A549 (cell line): ENCODE data around the gene HMG20A. TPM values are rescaled to one million over a fixed set of nuclear protein-coding genes. Genes with fewer than 3 reads are reported as not detected.

Experiments used
- ATAC-seq, 2 experiments: fragments of 200-7000 bp in 1 of 2; fragments of >200 bp in 1 of 2; cut with Nextera tagmentation in 1 of 2; cut with Tn5 transposase in 1 of 2; 3 replicates each; pipeline versions ENCODE4 v1.8.0 to v1.9.1; 2018 to 2020; ENCODE audit warnings: mild to moderate bottlenecking in 1 of 2, moderate library complexity in 1 of 2
- CTCF ChIA-PET: fragments of 300-600 bp; sonication (Branson Sonifier 250); formaldehyde crosslinking; extraction: SDS; loops from one replicate; lab custom pipeline; 2021; ENCODE audit warnings: antibody characterized with exemption, inconsistent platforms; lab: Yijun Ruan, JAX
- POLR2A ChIA-PET: fragments of 350-600 bp; formaldehyde crosslinking; extraction: SDS; loops from one replicate; lab custom pipeline; 2021; ENCODE audit warnings: antibody characterized with exemption, inconsistent platforms; lab: Yijun Ruan, JAX
- DNase-seq, 2 experiments: peaks; one replicate each; pipeline versions ENCODE4 v3.0.0 to v3.0.0-alpha.2; 2011 to 2016; ENCODE audit warnings: low read depth in 1 of 2, low spot score in 1 of 2
- FAIRE-seq: peaks from 2 replicates; lab custom pipeline; 2011; peaks lifted over from hg19 to GRCh38; lab: Jason Lieb, UNC
- H3K27ac ChIP-seq, 2 experiments: fragments of >200 bp; sonication (Bioruptor Twin); formaldehyde crosslinking; 3 replicates each; pipeline ENCODE4 v1.5.1; 2016 to 2017
- H3K4me1 ChIP-seq: fragments of >200 bp; sonication (Bioruptor Twin); formaldehyde crosslinking; 3 replicates; pipeline ENCODE4 v1.6.1; 2016
- H3K4me2 ChIP-seq: fragments of >200 bp; sonication (Bioruptor Twin); formaldehyde crosslinking; 3 replicates; pipeline ENCODE4 v1.6.1; 2016
- H3K4me3 ChIP-seq: fragments of >200 bp; sonication (Bioruptor Twin); formaldehyde crosslinking; 3 replicates; pipeline ENCODE4 v1.5.1; 2016
- H3K9me3 ChIP-seq: fragments of >200 bp; sonication (Bioruptor Twin); formaldehyde crosslinking; 3 replicates; pipeline ENCODE4 v1.6.1; 2016
- BCL3 ChIP-seq: fragments of >200 bp; sonication (Bioruptor Twin); formaldehyde crosslinking; IDR thresholded peaks from 3 replicates; pipeline ENCODE4 v1.6.1; 2016
- CBX2 ChIP-seq: fragments of 200-600 bp; sonication (generic); IDR thresholded peaks from 2 replicates; pipeline ENCODE4 v1.6.1; 2016; ENCODE audit warnings: low read depth, mild to moderate bottlenecking, borderline replicate concordance
- CEBPB ChIP-seq, 2 experiments: fragments of >200 bp in 1 of 2; sonication (Bioruptor Twin) in 1 of 2; formaldehyde crosslinking in 1 of 2; IDR thresholded peaks; 2 replicates each; pipeline ENCODE4 v1.6.1; 2012 to 2016
- CHD2 ChIP-seq: fragments of 150-350 bp; IDR thresholded peaks from 2 replicates; pipeline ENCODE4 v1.6.1; 2014; ENCODE audit warnings: low read length; ENCODE audit not compliant: partially characterized antibody
- E2F6 ChIP-seq: IDR thresholded peaks from 2 replicates; pipeline ENCODE4 v1.6.1; 2012; ENCODE audit warnings: low read depth, borderline replicate concordance
- EHMT2 ChIP-seq: fragments of 200-600 bp; sonication (generic); IDR thresholded peaks from 2 replicates; pipeline ENCODE4 v1.6.1; 2016; ENCODE audit warnings: antibody characterized with exemption, low read depth, mild to moderate bottlenecking, moderate library complexity
- ELK1 ChIP-seq: fragments of 150-350 bp; IDR thresholded peaks from 2 replicates; pipeline ENCODE4 v1.6.1; 2014; ENCODE audit warnings: low read depth, mild to moderate bottlenecking, low read length
- FOSB ChIP-seq: fragments of 250-450 bp; sonication (Bioruptor Pico); IDR thresholded peaks from 2 replicates; pipeline ENCODE4 v1.5.0; 2020; ENCODE audit warnings: mild to moderate bottlenecking, moderate library complexity
- FOXS1 ChIP-seq: fragments of 250-450 bp; sonication (Bioruptor Pico); IDR thresholded peaks from 2 replicates; pipeline ENCODE4 v1.5.0; 2020; ENCODE audit warnings: mild to moderate bottlenecking, moderate library complexity
- HOXB13 ChIP-seq: fragments of 250-450 bp; sonication (Bioruptor Pico); IDR thresholded peaks from 2 replicates; pipeline ENCODE4 v1.5.0; 2020; ENCODE audit warnings: low read depth, mild to moderate bottlenecking, moderate library complexity
- JUN ChIP-seq, 2 experiments: fragments of >200 bp; sonication (Bioruptor Twin); formaldehyde crosslinking; IDR thresholded peaks; 2 replicates in 1 of 2; 3 replicates in 1 of 2; pipeline ENCODE4 v1.6.1; 2016 to 2017
- MAFK ChIP-seq: fragments of 450-650 bp; IDR thresholded peaks from 2 replicates; pipeline ENCODE4 v1.6.1; 2014; ENCODE audit not compliant: partially characterized antibody
- MAX ChIP-seq: IDR thresholded peaks from 2 replicates; pipeline ENCODE4 v1.6.1; 2012
- POLR2A ChIP-seq: IDR thresholded peaks from 2 replicates; pipeline ENCODE4 v1.6.1; 2012; ENCODE audit warnings: mild to moderate bottlenecking, low read length
- POLR2AphosphoS2 ChIP-seq: conservative IDR thresholded peaks from 2 replicates; pipeline ENCODE4 v1.6.1; 2012; ENCODE audit warnings: low read length, improper control_type of control experiment, inconsistent platforms
- RAD21 ChIP-seq, 2 experiments: fragments of >200 bp in 1 of 2; sonication (Bioruptor Twin) in 1 of 2; formaldehyde crosslinking in 1 of 2; IDR thresholded peaks in 1 of 2; conservative IDR thresholded peaks in 1 of 2; 2 replicates in 1 of 2; 3 replicates in 1 of 2; pipeline ENCODE4 v1.6.1; 2012 to 2018; ENCODE audit warnings: inconsistent platforms in 1 of 2
- RCOR1 ChIP-seq: fragments of 150-350 bp; IDR thresholded peaks from 2 replicates; pipeline ENCODE4 v1.6.1; 2014; ENCODE audit warnings: antibody characterized with exemption, low read length, low read depth
- REST ChIP-seq: fragments of 200-600 bp; sonication (generic); IDR thresholded peaks from 2 replicates; pipeline ENCODE4 v1.6.1; 2016; ENCODE audit warnings: antibody characterized with exemption, mild to moderate bottlenecking, moderate library complexity
- SREBF2 ChIP-seq: fragments of 450-650 bp; IDR thresholded peaks from 2 replicates; pipeline ENCODE4 v1.6.1; 2014; ENCODE audit warnings: mild to moderate bottlenecking, moderate library complexity
- ZSCAN20 ChIP-seq: fragments of 250-450 bp; sonication (Bioruptor Pico); IDR thresholded peaks from 2 replicates; pipeline ENCODE4 v1.8.0; 2022; ENCODE audit warnings: mild to moderate bottlenecking, moderate library complexity
- WGBS: methylation state at CpG from one replicate; pipeline ENCODE4 v1.1.6; 2017; ENCODE audit errors: missing lambda C conversion rate; 5-methylcytosine and 5-hydroxymethylcytosine counted together
- polyA plus RNA-seq, 4 experiments: library from polyadenylated mRNA; depleted of rRNA in 3 of 4; stranded (reverse); fragments of >200 nt; fragmentation: RNase III in 1 of 4; extraction: RNeasy Plus Mini Kit Qiagen cat#74134 plus additional on column Dnase treatment in 1 of 4; gene quantifications; 2 replicates in 3 of 4; 3 replicates in 1 of 4; pipeline ENCODE4 v1.2.3, GENCODE V29; 2011 to 2017

Gene HMG20A
- polyA plus RNA-seq, 2 of the 4 experiments (the other 2 are of a cell fraction) = 29.5 to 85.1 TPM

GRCh38 chr15:77506311-77507142 is 85.8 kb downstream of the HMG20A start:
- ATAC-seq (no peak), FAIRE-seq (no peak)
- POLR2A ChIA-PET = interaction anchor here (1.0 kb wide), 1 partner anchor 37 kb away, joined by 3 read pairs; no protein-coding TSS in a partner anchor
- no peak for TF ChIP-seq RCOR1
- TF ChIP-seq BCL3 = no peak
- no peak for TF ChIP-seq FOXS1 (CRISPR knock-in tag)
- no peak for TF ChIP-seq MAX
- TF ChIP-seq CEBPB (IDR thresholded peaks at IDR 0.05) = no peak
- TF ChIP-seq REST = no peak
- TF ChIP-seq SREBF2 = no peak
- no peak for TF ChIP-seq ZSCAN20 (CRISPR knock-in tag)
- TF ChIP-seq JUN (IDR thresholded peaks at IDR 0.05) = no peak
- TF ChIP-seq POLR2AphosphoS2 = no peak
- TF ChIP-seq MAFK = no peak
- no peak for TF ChIP-seq CBX2
- TF ChIP-seq RAD21 (conservative IDR thresholded peaks at IDR 0.05 in 1 of 2, IDR thresholded peaks at IDR 0.05 in 1 of 2) = no peak
- TF ChIP-seq CHD2 = no peak
- TF ChIP-seq ELK1 = no peak
- TF ChIP-seq FOSB = no peak
- TF ChIP-seq HOXB13 (CRISPR knock-in tag) = no peak
- TF ChIP-seq EHMT2 = no peak
- no peak for TF ChIP-seq E2F6
- TF ChIP-seq POLR2A = no peak
- TF ChIP-seq, all 56 proteins: peak for 0
- Histone ChIP-seq H3K4me2 (no peak overlapping the region), H3K9me3 (no peaks in the 10 kb centered on the region), H3K4me1 (no peaks in the 10 kb centered on the region), H3K27ac (no peak overlapping the region), H3K4me3 (no peak overlapping the region)
- 89% methylated on average over 20 of the region's 20 CpGs for WGBS
- DNase-seq = no peak
- CTCF ChIA-PET = interaction anchor here (0.6 to 5.5 kb wide), 6 partner anchors 9 to 483 kb away, joined by 3 to 57 read pairs (median 5); no protein-coding TSS in a partner anchor
